ENCODE data around the gene KPNA1. TPM values are rescaled to one million over a fixed set of nuclear protein-coding genes. Genes with fewer than 3 reads are reported as not detected.

KPNA1 gene
- total and polyA plus RNA-seq, 2 of the 13 experiments (the other 11 are each of a cell fraction or from before 2014, with no cell fraction given): 15.4 to 30.0 TPM

- TF ChIP-seq NFKB2 (CRISPR knock-in tag; IDR thresholded peaks at IDR 0.05; ENCODE audit: borderline replicate concordance): peak; percentile 90; the same call in 1 of the 2 replicates
- TF ChIP-seq ZSCAN20 (CRISPR knock-in tag; IDR thresholded peaks at IDR 0.05; ENCODE audit: borderline replicate concordance): peak; percentile 67; the same call in 1 of the 2 replicates
- TF ChIP-seq CEBPB (IDR thresholded peaks at IDR 0.05; ENCODE audit: borderline replicate concordance, low read depth, low read length): no peak
- TF ChIP-seq MIER3 (CRISPR knock-in tag; IDR thresholded peaks at IDR 0.05; ENCODE audit: borderline replicate concordance): peak; percentile 63; the same call in 1 of the 2 replicates
- TF ChIP-seq DNMT1 (CRISPR knock-in tag; IDR thresholded peaks at IDR 0.05): no peak
- TF ChIP-seq RXRA (CRISPR knock-in tag; IDR thresholded peaks at IDR 0.05): peak; percentile 71; the same call in 1 of the 2 replicates
- peak; percentile 97 for TF ChIP-seq UBTF (CRISPR knock-in tag; IDR thresholded peaks at IDR 0.05)
- no peak for TF ChIP-seq SNAPC5 (CRISPR knock-in tag; IDR thresholded peaks at IDR 0.05; ENCODE audit: borderline replicate concordance)
- no peak; the same call in 1 of the 2 replicates for TF ChIP-seq ZFP90 (CRISPR knock-in tag; IDR thresholded peaks at IDR 0.05; ENCODE audit: borderline replicate concordance)
- TF ChIP-seq PTBP1 (IDR thresholded peaks at IDR 0.05; ENCODE audit: low read depth, low read length, poor library complexity, severe bottlenecking): no peak
- peak; percentile 74; the same call in 1 of the 2 replicates for TF ChIP-seq DMAP1 (CRISPR knock-in tag; IDR thresholded peaks at IDR 0.05)
- TF ChIP-seq KAT2B (IDR thresholded peaks at IDR 0.05; ENCODE audit: borderline replicate concordance, low read depth, low read length): no peak
- 0 out of 4 replicates have a peak, but pooled peaks of 1 of the 2 experiments have one; percentile 28 for TF ChIP-seq MAFK (conservative IDR thresholded peaks at IDR 0.05 in 1 of 2, IDR thresholded peaks at IDR 0.05 in 1 of 2; ENCODE audit: low read length in 2 of 2)
- TF ChIP-seq FOXA3 (CRISPR knock-in tag; IDR thresholded peaks at IDR 0.05): peak; percentile 10
- no peak for TF ChIP-seq ZBTB46 (CRISPR knock-in tag; IDR thresholded peaks at IDR 0.05; ENCODE audit: borderline replicate concordance)
- TF ChIP-seq ZNF207 (IDR thresholded peaks at IDR 0.05; ENCODE audit: borderline replicate concordance): no peak
- TF ChIP-seq CCDC6 (CRISPR knock-in tag; IDR thresholded peaks at IDR 0.05): no peak
- TF ChIP-seq ZSCAN30 (CRISPR knock-in tag; IDR thresholded peaks at IDR 0.05): no peak
- TF ChIP-seq ZNF775 (CRISPR knock-in tag; IDR thresholded peaks at IDR 0.05; ENCODE audit: borderline replicate concordance): peak; percentile 78; the same call in 1 of the 2 replicates
- 0 out of 2 replicates have a peak, but pooled peaks have one; percentile 62 for TF ChIP-seq ZZZ3 (CRISPR knock-in tag; IDR thresholded peaks at IDR 0.05; ENCODE audit: borderline replicate concordance)
- TF ChIP-seq ZNF770 (CRISPR knock-in tag; IDR thresholded peaks at IDR 0.05): 0 out of 2 replicates have a peak, but pooled peaks have one; percentile 56
- TF ChIP-seq ZNF274 (CRISPR knock-in tag; IDR thresholded peaks at IDR 0.05): peak; percentile 86; the same call in 1 of the 2 replicates
- no peak for TF ChIP-seq ZFP36L2 (CRISPR knock-in tag; IDR thresholded peaks at IDR 0.05)
Observed at GRCh38 chr3:122564155-122564912, 49.6 kb upstream of the KPNA1 start, which contains the start of the genes DTX3L and PARP9 (continued).

Data from HepG2 (cell line).